Measurements from ENCODE around the gene CLIC2.
A peak's percentile ranks its signal among the peaks of the same experiment; 100 is the strongest.

Gene CLIC2

DNA sequence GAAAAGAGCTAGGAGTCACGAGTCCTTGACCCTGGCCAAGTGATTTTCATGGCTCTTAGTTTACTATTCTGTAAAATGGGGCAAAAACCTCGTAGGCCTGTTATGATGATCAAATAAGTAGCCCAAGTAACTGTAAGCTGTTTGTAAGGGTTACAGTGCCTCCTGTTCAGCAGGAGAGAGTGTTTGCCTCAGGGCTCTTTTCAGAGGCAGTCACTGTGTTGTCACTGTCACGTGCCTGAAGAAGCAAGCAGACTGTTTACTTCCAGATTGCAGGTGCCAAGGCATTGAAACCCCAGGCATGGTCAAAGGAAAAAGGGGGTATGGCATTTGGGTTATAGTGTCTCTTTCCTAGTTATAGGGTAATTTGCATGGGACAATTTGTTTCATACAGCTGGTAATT, 74.7 kb downstream of the CLIC2 start:
- DNase-seq (ENCODE audit: low read depth), result no peak
- no peak overlapping the region for H3K4me3 ChIP-seq (ENCODE audit: low read depth, low read length)
- TF ChIP-seq, protein P1, sequence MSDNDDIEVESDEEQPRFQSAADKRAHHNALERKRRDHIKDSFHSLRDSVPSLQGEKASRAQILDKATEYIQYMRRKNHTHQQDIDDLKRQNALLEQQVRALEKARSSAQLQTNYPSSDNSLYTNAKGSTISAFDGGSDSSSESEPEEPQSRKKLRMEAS (IDR thresholded peaks at IDR 0.05; ENCODE audit: low read depth, low read length), result no peak
- TF ChIP-seq POLR2A (IDR thresholded peaks at IDR 0.05; ENCODE audit: extremely low read depth, insufficient read length), result no peak
- TF ChIP-seq, protein P2, sequence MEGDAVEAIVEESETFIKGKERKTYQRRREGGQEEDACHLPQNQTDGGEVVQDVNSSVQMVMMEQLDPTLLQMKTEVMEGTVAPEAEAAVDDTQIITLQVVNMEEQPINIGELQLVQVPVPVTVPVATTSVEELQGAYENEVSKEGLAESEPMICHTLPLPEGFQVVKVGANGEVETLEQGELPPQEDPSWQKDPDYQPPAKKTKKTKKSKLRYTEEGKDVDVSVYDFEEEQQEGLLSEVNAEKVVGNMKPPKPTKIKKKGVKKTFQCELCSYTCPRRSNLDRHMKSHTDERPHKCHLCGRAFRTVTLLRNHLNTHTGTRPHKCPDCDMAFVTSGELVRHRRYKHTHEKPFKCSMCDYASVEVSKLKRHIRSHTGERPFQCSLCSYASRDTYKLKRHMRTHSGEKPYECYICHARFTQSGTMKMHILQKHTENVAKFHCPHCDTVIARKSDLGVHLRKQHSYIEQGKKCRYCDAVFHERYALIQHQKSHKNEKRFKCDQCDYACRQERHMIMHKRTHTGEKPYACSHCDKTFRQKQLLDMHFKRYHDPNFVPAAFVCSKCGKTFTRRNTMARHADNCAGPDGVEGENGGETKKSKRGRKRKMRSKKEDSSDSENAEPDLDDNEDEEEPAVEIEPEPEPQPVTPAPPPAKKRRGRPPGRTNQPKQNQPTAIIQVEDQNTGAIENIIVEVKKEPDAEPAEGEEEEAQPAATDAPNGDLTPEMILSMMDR (IDR thresholded peaks at IDR 0.05; ENCODE audit: low read depth, low read length), result no peak
- TF ChIP-seq MYC (IDR thresholded peaks at IDR 0.05; ENCODE audit: low read depth, low read length), result no peak

DNA sequence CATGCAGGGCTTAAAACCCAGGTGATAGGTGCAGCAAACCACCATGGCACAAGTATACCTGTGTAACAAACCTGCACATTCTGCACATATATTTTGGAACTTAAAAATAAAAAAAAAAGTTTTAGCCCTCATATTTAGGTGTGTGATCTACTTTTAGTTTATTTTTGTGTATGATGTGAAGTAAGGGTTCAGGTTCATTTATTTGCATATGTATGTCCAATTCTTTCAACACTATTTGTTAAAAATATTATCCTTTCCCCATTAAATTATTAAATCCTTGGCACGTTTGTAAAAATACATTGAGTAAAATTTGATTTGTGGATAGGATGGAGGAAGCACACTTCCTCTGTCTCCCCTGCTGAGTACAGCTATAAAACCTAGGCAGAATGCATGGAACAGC, 83.0 kb downstream of the CLIC2 start:
- no peak for DNase-seq (ENCODE audit: low read depth)
- no peak overlapping the region for H3K4me3 ChIP-seq (ENCODE audit: low read depth, low read length)
- TF ChIP-seq MYC (IDR thresholded peaks at IDR 0.05; ENCODE audit: low read depth, low read length), result no peak
- TF ChIP-seq, protein P2 (IDR thresholded peaks at IDR 0.05; ENCODE audit: low read depth, low read length), result no peak
- no peak for TF ChIP-seq POLR2A (IDR thresholded peaks at IDR 0.05; ENCODE audit: extremely low read depth, insufficient read length)
- TF ChIP-seq, protein P1 (IDR thresholded peaks at IDR 0.05; ENCODE audit: low read depth, low read length), result no peak

DNA sequence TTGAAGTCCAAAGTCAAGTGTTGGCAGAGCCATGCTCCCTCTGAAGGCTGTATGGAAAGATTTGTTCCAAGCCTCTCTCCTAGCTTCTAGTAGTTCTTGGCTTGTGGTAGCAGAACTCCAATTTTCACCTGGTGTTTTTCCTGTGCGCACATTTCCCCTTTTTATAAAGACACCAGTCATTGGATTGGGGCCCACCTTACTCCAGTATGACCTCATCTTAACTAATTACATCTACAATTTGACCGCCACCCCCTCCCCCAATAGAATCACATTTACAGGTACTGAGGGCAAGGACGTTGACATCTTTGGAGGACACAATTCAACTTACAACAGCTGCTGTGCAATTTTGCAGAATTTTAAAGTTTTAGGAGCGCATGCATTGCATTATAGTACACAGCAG, 86.9 kb downstream of the CLIC2 start:
- no peak for DNase-seq (ENCODE audit: low read depth)
- no peak overlapping the region for H3K4me3 ChIP-seq (ENCODE audit: low read depth, low read length)
- TF ChIP-seq POLR2A (IDR thresholded peaks at IDR 0.05; ENCODE audit: extremely low read depth, insufficient read length) (no peak), MYC (IDR thresholded peaks at IDR 0.05; ENCODE audit: low read depth, low read length) (no peak)
- TF ChIP-seq, protein P2 (IDR thresholded peaks at IDR 0.05; ENCODE audit: low read depth, low read length), result no peak

DNA sequence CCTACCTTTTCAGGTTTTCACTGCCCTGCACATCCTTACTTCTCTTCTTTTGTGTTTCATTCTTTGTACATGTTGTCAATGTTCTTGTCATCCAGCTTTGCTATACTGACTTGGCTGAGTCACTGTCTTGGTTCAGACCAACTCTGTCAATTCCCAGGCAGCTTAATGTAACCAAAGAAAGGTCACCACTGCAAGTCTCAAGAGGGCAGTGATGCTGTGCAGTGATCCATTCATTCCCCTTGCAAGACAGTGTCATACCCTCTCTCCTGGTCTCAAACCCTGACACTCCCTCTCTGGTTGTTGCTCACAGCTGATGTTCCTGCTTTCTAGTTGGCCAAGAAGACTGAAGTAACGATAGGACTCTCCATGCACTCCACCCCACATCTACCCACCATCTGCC, 87.7 kb downstream of the CLIC2 start:
- peak; percentile 7 for DNase-seq (ENCODE audit: low read depth)
- H3K4me3 ChIP-seq (ENCODE audit: low read depth, low read length), result no peak overlapping the region
- no peak for TF ChIP-seq POLR2A (IDR thresholded peaks at IDR 0.05; ENCODE audit: extremely low read depth, insufficient read length)
- no peak for TF ChIP-seq MYC (IDR thresholded peaks at IDR 0.05; ENCODE audit: low read depth, low read length)

DNA sequence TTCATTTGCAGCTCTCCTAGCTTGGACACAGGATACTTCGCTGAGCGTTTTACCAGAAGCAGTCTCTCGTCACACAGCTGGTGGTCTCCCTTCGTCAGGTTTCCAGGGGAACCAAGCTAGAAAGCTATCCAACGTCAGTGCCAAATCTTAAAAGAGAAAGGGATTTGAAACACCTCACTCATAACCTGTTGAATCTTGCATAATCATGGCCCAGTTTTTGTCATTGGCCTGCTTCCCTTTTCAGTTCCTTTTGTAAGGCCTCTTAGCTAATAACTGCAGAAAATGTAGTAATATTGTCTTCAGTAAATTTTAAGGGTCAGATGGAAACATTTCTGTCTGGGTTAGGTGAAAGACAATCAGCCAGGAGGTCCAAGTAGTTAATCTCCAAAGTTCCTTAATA, 92.1 kb downstream of the CLIC2 start:
- DNase-seq (ENCODE audit: low read depth), result peak; percentile 59

DNA sequence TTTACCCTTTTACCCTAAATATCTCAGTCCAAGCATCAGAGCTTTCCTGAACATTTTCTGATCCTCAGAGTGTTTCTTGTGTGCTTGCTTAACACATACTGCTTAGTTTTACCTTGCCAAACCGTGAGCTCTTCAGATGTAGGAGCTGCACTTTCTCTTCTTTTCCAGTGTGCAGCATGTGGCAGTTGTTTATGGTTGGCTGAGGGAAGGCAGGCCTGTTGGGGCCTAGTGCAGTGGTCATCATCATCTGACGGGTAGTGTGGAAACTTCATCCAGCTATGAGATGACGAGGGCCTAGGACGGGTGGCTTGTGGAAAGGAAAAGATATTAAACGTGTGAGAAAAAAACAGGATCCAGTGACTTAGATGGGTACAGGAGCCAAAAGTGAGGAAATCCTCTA, 96.7 kb downstream of the CLIC2 start:
- TF ChIP-seq, protein P1 (IDR thresholded peaks at IDR 0.05; ENCODE audit: low read depth, low read length), result no peak
- TF ChIP-seq POLR2A (IDR thresholded peaks at IDR 0.05; ENCODE audit: extremely low read depth, insufficient read length) (no peak), MYC (IDR thresholded peaks at IDR 0.05; ENCODE audit: low read depth, low read length) (no peak)
- TF ChIP-seq, protein P2 (IDR thresholded peaks at IDR 0.05; ENCODE audit: low read depth, low read length), result no peak
- H3K4me3 ChIP-seq (ENCODE audit: low read depth, low read length), result no peak overlapping the region
- no peak for DNase-seq (ENCODE audit: low read depth)

More for the DNA sequence above, 92.1 kb downstream of the CLIC2 start:
- H3K4me3 ChIP-seq (ENCODE audit: low read depth, low read length), result no peak overlapping the region
- TF ChIP-seq, protein P2 (IDR thresholded peaks at IDR 0.05; ENCODE audit: low read depth, low read length), result no peak
- no peak for TF ChIP-seq MYC (IDR thresholded peaks at IDR 0.05; ENCODE audit: low read depth, low read length)
- TF ChIP-seq, protein P1 (IDR thresholded peaks at IDR 0.05; ENCODE audit: low read depth, low read length), result no peak
- TF ChIP-seq POLR2A (IDR thresholded peaks at IDR 0.05; ENCODE audit: extremely low read depth, insufficient read length), result no peak
